Prostate gland (tissue), 2 donors: ENCODE measurements around the gene CRYBG3. TPM values are rescaled to one million over a fixed set of nuclear protein-coding genes. Genes with fewer than 3 reads are reported as not detected.

Experiments
- DNase-seq: peaks from one replicate; pipeline ENCODE4 v3.0.0-alpha.2; 2019; ENCODE audit warnings: low spot score
- H3K27ac ChIP-seq, 2 donors: fragments of 200-600 bp; sonication (generic); 2 replicates each; pipeline ENCODE4 v1.5.1; 2017 to 2019
- H3K27me3 ChIP-seq: fragments of 200-600 bp; sonication (generic); replicated peaks from 2 replicates; pipeline ENCODE4 v1.5.1; 2019; ENCODE audit not compliant: insufficient read depth
- H3K36me3 ChIP-seq, 2 donors: fragments of 200-600 bp; sonication (generic); 1 replicate in 1 of 2; 2 replicates in 1 of 2; pipeline versions ENCODE4 v1.5.1 to v1.8.1; 2017 to 2019
- H3K4me1 ChIP-seq: fragments of 200-600 bp; sonication (generic); replicated peaks from 2 replicates; pipeline ENCODE4 v1.5.1; 2019
- H3K4me3 ChIP-seq, 2 donors: fragments of 200-600 bp; sonication (generic); 2 replicates each; pipeline ENCODE4 v1.5.1; 2017 to 2019
- H3K9me3 ChIP-seq: fragments of 200-600 bp; sonication (generic); 2 replicates; pipeline ENCODE4 v1.5.1; 2017
- POLR2A ChIP-seq: fragments of 450-650 bp; IDR thresholded peaks from one replicate; pipeline ENCODE4 v1.6.1; 2016; ENCODE audit warnings: antibody characterized with exemption, mild to moderate bottlenecking
- POLR2AphosphoS5 ChIP-seq: sonication (generic); formaldehyde crosslinking; IDR thresholded peaks from one replicate; pipeline ENCODE4 v1.6.1; 2017; ENCODE audit warnings: antibody characterized with exemption
- WGBS: methylation state at CpG from one replicate; pipeline ENCODE4 v1.1.5; 2018; 5-methylcytosine and 5-hydroxymethylcytosine counted together
- intact Hi-C: fragments of 100-400 bp; cut with DNase I; formaldehyde crosslinking; loops from one replicate; pipeline ENCODE4 v1.14.2; 2022
- total RNA-seq, 2 donors: library from RNA; depleted of rRNA; stranded (reverse); fragments of >200 nt; gene quantifications; one replicate each; pipeline ENCODE4 v1.1.0, GENCODE V29; 2016
- TF ChIP-seq, protein P1 (sequence below), 4 experiments: fragments of 200-600 bp in 2 of 4; fragments of 450-650 bp in 2 of 4; sonication (generic) in 2 of 4; IDR thresholded peaks; 1 replicate in 3 of 4; 2 replicates in 1 of 4; pipeline ENCODE4 v1.5.1; 2016 to 2019; ENCODE audit warnings: antibody characterized with exemption in 4 of 4, mild to moderate bottlenecking in 2 of 4, moderate library complexity in 2 of 4

Gene CRYBG3
- total RNA-seq, 2 donors from 2014 or later = 22.0 to 23.5 TPM

DNA sequence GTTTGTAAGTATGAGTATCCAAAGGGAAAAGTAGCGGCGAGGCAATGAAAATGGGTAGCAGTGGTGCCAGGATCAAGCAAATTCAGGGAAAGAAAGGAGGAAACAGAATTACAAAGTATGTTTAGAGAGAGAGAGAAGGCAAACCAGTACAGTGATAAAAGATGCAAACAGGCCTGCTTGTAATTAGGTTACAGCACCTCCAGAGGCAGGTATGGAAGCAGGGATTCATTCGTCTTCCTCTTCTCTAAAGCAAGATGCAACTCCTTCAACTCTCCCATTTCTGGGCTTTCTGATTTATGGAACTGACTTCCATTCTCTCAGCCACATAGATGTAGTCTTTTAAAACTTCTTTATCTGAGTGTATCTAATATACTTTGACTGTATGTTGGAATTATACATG is 68.0 kb downstream of the CRYBG3 start:
- H3K9me3 ChIP-seq = no peaks in the 10 kb centered on the region
- no peak for DNase-seq
- intact Hi-C loops = no loop called here
- 97% methylated on average over 3 of the region's 3 CpGs for WGBS
- no peaks in the 10 kb centered on the region for H3K27me3 ChIP-seq
- no peaks in the 10 kb centered on the region for H3K4me1 ChIP-seq
- TF ChIP-seq, protein P1, sequence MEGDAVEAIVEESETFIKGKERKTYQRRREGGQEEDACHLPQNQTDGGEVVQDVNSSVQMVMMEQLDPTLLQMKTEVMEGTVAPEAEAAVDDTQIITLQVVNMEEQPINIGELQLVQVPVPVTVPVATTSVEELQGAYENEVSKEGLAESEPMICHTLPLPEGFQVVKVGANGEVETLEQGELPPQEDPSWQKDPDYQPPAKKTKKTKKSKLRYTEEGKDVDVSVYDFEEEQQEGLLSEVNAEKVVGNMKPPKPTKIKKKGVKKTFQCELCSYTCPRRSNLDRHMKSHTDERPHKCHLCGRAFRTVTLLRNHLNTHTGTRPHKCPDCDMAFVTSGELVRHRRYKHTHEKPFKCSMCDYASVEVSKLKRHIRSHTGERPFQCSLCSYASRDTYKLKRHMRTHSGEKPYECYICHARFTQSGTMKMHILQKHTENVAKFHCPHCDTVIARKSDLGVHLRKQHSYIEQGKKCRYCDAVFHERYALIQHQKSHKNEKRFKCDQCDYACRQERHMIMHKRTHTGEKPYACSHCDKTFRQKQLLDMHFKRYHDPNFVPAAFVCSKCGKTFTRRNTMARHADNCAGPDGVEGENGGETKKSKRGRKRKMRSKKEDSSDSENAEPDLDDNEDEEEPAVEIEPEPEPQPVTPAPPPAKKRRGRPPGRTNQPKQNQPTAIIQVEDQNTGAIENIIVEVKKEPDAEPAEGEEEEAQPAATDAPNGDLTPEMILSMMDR (IDR thresholded peaks at IDR 0.05) = no peak
- TF ChIP-seq POLR2AphosphoS5 (no peak), POLR2A (no peak)
- H3K27ac ChIP-seq = no peak overlapping the region
- no peaks in the 10 kb centered on the region for H3K36me3 ChIP-seq
- no peak overlapping the region for H3K4me3 ChIP-seq

DNA sequence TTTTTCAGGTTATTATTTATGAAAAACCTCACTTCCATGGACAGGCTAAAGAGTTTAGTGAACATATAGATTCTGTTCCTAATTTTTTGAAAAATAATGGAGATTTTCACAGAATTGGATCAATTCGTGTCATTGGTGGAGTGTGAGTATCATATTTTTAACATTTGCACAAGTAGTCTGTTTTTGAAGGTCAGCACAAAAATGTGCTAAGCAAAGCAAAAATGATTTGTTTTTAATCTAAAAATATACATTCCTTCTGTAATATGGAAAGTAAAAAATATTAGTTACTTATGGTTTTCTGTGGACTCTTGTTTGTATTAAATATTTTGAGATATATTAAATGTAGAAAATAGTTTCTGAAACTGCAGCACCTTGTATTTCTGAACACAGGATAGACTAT is 71.0 kb downstream of the CRYBG3 start:
- no peak for DNase-seq
- no peak overlapping the region for H3K27ac ChIP-seq
- no peak for TF ChIP-seq POLR2A
- TF ChIP-seq, protein P1 (IDR thresholded peaks at IDR 0.05) = no peak
- no peak for TF ChIP-seq POLR2AphosphoS5
- WGBS = 89% methylated on average over 1 of the region's 1 CpG
- H3K9me3 ChIP-seq = no peaks in the 10 kb centered on the region
- H3K4me1 ChIP-seq = no peaks in the 10 kb centered on the region
- H3K36me3 ChIP-seq = no peaks in the 10 kb centered on the region
- H3K4me3 ChIP-seq = no peak overlapping the region
- intact Hi-C loops = no loop called here
- H3K27me3 ChIP-seq = no peaks in the 10 kb centered on the region

DNA sequence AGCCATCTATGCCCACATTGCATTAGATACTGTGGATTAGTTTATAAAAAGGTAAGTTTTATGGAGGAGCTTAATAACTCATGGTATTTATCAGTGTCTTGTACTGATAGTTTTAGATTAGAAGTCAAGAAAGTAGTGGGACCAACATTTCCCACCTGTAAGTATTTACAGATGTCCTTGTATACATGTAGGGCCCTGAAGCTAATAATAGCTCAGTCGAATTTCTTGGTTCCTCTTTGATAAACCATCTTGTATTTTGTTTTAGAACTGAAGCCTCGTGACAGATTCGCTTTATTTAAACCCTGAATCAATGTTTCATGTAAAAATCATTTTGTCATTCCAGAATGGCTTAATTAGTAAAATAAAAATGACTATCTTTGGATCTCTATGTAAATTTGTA is 73.4 kb downstream of the CRYBG3 start:
- Histone ChIP-seq H3K27me3 (no peaks in the 10 kb centered on the region), H3K9me3 (no peaks in the 10 kb centered on the region), H3K4me3 (no peak overlapping the region), H3K4me1 (no peaks in the 10 kb centered on the region), H3K27ac (no peak overlapping the region), H3K36me3 (no peaks in the 10 kb centered on the region)
- intact Hi-C loops = no loop called here
- TF ChIP-seq, protein P1 (IDR thresholded peaks at IDR 0.05) = no peak
- no peak for TF ChIP-seq POLR2A
- WGBS = 87% methylated on average over 3 of the region's 3 CpGs
- DNase-seq = no peak

DNA sequence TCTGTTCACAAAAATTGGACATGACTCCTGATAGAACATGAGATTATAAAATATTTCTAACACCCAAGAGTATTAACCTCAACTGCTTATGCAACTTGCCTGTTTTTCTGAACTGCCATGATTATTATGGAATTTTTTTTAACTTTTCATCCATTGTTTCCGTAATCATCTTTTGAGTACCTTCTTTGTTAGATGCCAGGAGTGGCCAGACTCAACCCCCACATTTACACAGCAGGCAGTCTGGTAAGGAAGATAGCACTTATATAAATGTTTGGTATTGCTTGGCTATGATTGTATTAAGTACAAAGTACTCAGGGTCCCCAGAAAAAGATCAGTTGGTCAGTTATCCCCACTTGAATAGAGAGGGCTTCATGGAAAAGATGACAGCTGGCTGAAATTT is 74.3 kb downstream of the CRYBG3 start:
- no peak for DNase-seq
- Histone ChIP-seq H3K36me3 (no peaks in the 10 kb centered on the region), H3K4me3 (no peak overlapping the region), H3K4me1 (no peaks in the 10 kb centered on the region), H3K27me3 (no peaks in the 10 kb centered on the region), H3K9me3 (no peaks in the 10 kb centered on the region), H3K27ac (no peak overlapping the region)
- TF ChIP-seq POLR2A = no peak
- TF ChIP-seq, protein P1 (IDR thresholded peaks at IDR 0.05) = no peak
- no peak for TF ChIP-seq POLR2AphosphoS5
- 96% methylated on average over 1 of the region's 1 CpG for WGBS
- intact Hi-C loops = no loop called here

DNA sequence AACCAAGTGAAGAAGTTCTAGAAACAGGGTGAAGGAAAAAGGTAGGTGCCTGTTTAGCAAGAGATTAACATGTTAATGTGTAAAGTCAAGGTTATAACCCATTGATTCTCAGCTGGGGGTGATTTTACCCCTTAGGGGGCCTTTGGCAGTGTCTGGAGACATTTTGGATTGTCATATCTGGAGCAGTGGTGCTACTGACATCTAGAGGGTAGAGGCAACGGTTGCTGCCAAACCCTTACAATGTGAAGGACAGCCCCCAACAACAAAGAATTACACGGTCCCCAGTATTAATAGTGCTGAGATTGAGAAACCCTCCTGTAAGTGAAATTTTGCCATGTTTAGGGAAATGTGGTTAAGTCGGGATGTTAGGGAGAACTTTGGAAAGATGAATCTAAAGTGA is 74.7 kb downstream of the CRYBG3 start:
- intact Hi-C loops = no loop called here
- H3K27me3 ChIP-seq = no peaks in the 10 kb centered on the region
- no peaks in the 10 kb centered on the region for H3K9me3 ChIP-seq
- 96% methylated on average over 3 of the region's 3 CpGs for WGBS
- H3K27ac ChIP-seq = no peak overlapping the region
- H3K36me3 ChIP-seq = no peaks in the 10 kb centered on the region
- TF ChIP-seq POLR2AphosphoS5 = no peak
- DNase-seq = no peak
- H3K4me3 ChIP-seq = no peak overlapping the region
- H3K4me1 ChIP-seq = no peaks in the 10 kb centered on the region
